ENCODE data around the gene FES. TPM values are rescaled to one million over a fixed set of nuclear protein-coding genes. Genes with fewer than 3 reads are reported as not detected.

FES gene
- total and polyA plus RNA-seq, 7 donors, result 4.9 to 35.5 (median 28.0) TPM

GRCh38 chr15:90871139-90871715, 13.1 kb upstream of the FES start:
- no peak for TF ChIP-seq POLR2A (IDR thresholded peaks at IDR 0.05)
- no peak for TF ChIP-seq POLR2AphosphoS5 (IDR thresholded peaks at IDR 0.05)
- TF ChIP-seq, protein P1, sequence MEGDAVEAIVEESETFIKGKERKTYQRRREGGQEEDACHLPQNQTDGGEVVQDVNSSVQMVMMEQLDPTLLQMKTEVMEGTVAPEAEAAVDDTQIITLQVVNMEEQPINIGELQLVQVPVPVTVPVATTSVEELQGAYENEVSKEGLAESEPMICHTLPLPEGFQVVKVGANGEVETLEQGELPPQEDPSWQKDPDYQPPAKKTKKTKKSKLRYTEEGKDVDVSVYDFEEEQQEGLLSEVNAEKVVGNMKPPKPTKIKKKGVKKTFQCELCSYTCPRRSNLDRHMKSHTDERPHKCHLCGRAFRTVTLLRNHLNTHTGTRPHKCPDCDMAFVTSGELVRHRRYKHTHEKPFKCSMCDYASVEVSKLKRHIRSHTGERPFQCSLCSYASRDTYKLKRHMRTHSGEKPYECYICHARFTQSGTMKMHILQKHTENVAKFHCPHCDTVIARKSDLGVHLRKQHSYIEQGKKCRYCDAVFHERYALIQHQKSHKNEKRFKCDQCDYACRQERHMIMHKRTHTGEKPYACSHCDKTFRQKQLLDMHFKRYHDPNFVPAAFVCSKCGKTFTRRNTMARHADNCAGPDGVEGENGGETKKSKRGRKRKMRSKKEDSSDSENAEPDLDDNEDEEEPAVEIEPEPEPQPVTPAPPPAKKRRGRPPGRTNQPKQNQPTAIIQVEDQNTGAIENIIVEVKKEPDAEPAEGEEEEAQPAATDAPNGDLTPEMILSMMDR (IDR thresholded peaks at IDR 0.05), result no peak
- TF ChIP-seq EP300 (IDR thresholded peaks at IDR 0.05), result no peak
- intact Hi-C loops (cut with DNase I), result loop anchor here (5.0 kb wide), 1 partner anchor 154 kb away; the partner anchor contains the start of gene BLM
- 1% methylated on average over 71 of the region's 71 CpGs for WGBS, 2 donors
- Histone ChIP-seq H3K9me3 (no peaks in the 10 kb centered on the region), H3K27ac (peak overlapping the region; percentile 91 to 97 (median 95)), H3K36me3 (peaks cover 2 to 8% (median 6%) of the 10 kb centered on the region in 4 donors), H3K27me3 (no peaks in the 10 kb centered on the region), H3K4me3 (peak overlapping the region; percentile 64 to 99 (median 90)), H3K4me1 (peaks cover 0 to 50% (median 31%) of the 10 kb centered on the region in 4 donors)
- no peak for DNase-seq

- Histone ChIP-seq H3K4me3 (peak overlapping the region; percentile 64 to 99 (median 90)), H3K4me1 (peaks cover 0 to 50% (median 31%) of the 10 kb centered on the region in 4 donors), H3K36me3 (peaks cover 9 to 14% (median 12%) of the 10 kb centered on the region in 4 donors), H3K27ac (peak overlapping the region; percentile 91 to 97 (median 95)), H3K27me3 (no peaks in the 10 kb centered on the region), H3K9me3 (no peaks in the 10 kb centered on the region)
- 1% methylated on average over 77 of the region's 77 CpGs for WGBS, 2 donors
- TF ChIP-seq POLR2AphosphoS5 (IDR thresholded peaks at IDR 0.05) (no peak), POLR2A (IDR thresholded peaks at IDR 0.05) (no peak), EP300 (IDR thresholded peaks at IDR 0.05) (no peak)
- TF ChIP-seq, protein P1 (IDR thresholded peaks at IDR 0.05), result no peak
- DNase-seq, result no peak
- intact Hi-C loops (cut with DNase I), result loop anchor here (5.0 kb wide), 1 partner anchor 155 kb away; the partner anchor contains the start of gene BLM
Measured at GRCh38 chr15:90871716-90872485, 12.4 kb upstream of the FES start.

DNA sequence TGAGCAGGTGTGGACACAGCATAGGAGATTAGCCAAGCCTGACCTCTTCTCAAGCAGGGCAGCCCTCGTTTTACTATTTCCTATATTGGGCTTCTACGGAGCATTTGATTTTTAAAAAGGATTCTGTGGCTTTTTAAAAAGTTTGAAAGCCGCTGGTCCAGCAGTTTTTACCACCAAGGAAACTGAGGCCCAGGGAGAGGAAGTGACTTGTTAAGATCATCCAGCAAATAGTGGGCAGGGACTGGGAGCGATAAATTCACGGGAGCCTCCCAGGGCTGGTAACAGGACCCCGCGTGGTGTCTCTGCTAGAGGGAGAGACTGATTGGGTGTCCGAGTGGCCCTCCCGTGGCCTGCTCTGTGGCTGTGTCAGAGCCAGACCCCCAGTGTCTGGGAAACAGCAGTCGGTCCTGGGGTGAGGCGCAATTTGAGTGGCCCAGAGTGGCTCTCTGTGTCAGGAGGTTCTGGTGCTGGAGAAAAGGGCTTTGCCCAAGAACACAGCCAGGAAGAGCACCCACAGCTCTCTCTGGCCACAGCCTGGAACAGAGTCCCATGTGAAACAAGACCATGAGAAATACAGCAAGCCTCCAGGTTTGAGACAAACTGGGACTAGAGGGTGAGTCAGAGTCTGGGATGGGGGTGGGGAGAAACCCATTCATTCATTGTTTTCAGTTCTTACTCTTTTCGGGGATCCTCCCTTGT, 11.7 kb upstream of the FES start:
- 28 to 37% methylated on average over 12 of the region's 12 CpGs for WGBS, 2 donors
- Histone ChIP-seq H3K27me3 (no peaks in the 10 kb centered on the region), H3K27ac (peak overlapping the region; percentile 91 to 97 (median 95)), H3K36me3 (peaks cover 16 to 22% (median 19%) of the 10 kb centered on the region in 4 donors), H3K4me3 (peak overlapping the region; percentile 64 to 99 (median 90)), H3K4me1 (peaks cover 0 to 50% (median 31%) of the 10 kb centered on the region in 4 donors), H3K9me3 (no peaks in the 10 kb centered on the region)
- no peak for DNase-seq
- peak in 2 of 4 donors; percentile 18 to 56 for TF ChIP-seq POLR2AphosphoS5 (IDR thresholded peaks at IDR 0.05)
- no peak for TF ChIP-seq EP300 (IDR thresholded peaks at IDR 0.05)
- intact Hi-C loops (cut with DNase I), result loop anchor here (5.0 kb wide), 1 partner anchor 155 kb away; the partner anchor contains the start of gene BLM

GRCh38 chr15:90873488-90873997, 10.8 kb upstream of the FES start:
- H3K27ac ChIP-seq, result peak overlapping the region in 3 of 4 donors; percentile 91 to 95 (median 95)
- no peaks in the 10 kb centered on the region for H3K27me3 ChIP-seq
- H3K4me3 ChIP-seq, result peak overlapping the region in 1 of 4 donors; percentile 88
- peaks cover 24 to 31% (median 28%) of the 10 kb centered on the region in 4 donors for H3K36me3 ChIP-seq
- WGBS, 2 donors, result 75 to 83% methylated on average over 6 of the region's 6 CpGs
- peaks cover 0 to 50% (median 31%) of the 10 kb centered on the region in 4 donors for H3K4me1 ChIP-seq
- no peaks in the 10 kb centered on the region for H3K9me3 ChIP-seq
- TF ChIP-seq, protein P1 (IDR thresholded peaks at IDR 0.05), result no peak
- intact Hi-C loops (cut with DNase I), result loop anchor here (5.0 kb wide), 1 partner anchor 156 kb away; the partner anchor contains the start of gene BLM
- DNase-seq, result no peak
